DND-41 (cell line): ENCODE results near the gene CXorf38.
A peak's percentile ranks its signal among the peaks of the same experiment; 100 is the strongest.

Experiments used
- ATAC-seq: fragments of 200-7000 bp; cut with Tn5 transposase; 3 replicates; pipeline ENCODE4 v1.9.1; 2021; ENCODE audit warnings: low read depth; ENCODE audit not compliant: insufficient read depth
- DNase-seq: peaks from one replicate; pipeline ENCODE4 v3.0.0-alpha.2; 2020
- H2AFZ ChIP-seq: 2 replicates; pipeline ENCODE4 v1.6.0; 2012; ENCODE audit warnings: low read depth, low read length
- H3K27ac ChIP-seq: 2 replicates; pipeline ENCODE4 v1.5.1; 2012; ENCODE audit warnings: low read length, inconsistent platforms
- H3K27me3 ChIP-seq: fragments of 200-600 bp; sonication (generic); 2 replicates; pipeline ENCODE4 v1.6.0; 2012; ENCODE audit warnings: low read length, mild to moderate bottlenecking, inconsistent platforms; ENCODE audit not compliant: insufficient read depth, poor library complexity
- H3K36me3 ChIP-seq: 2 replicates; pipeline ENCODE4 v1.5.1; 2012; ENCODE audit warnings: low read length, inconsistent platforms; ENCODE audit not compliant: insufficient read depth
- H3K4me1 ChIP-seq: 2 replicates; pipeline ENCODE4 v1.5.1; 2012; ENCODE audit warnings: mild to moderate bottlenecking, low read length; ENCODE audit not compliant: insufficient read depth
- H3K4me2 ChIP-seq: 2 replicates; pipeline ENCODE4 v1.6.0; 2012; ENCODE audit warnings: mild to moderate bottlenecking, moderate library complexity, low read length, inconsistent platforms; ENCODE audit not compliant: insufficient read depth
- H3K4me3 ChIP-seq, 2 experiments: fragments of 200-600 bp in 1 of 2; shearing (Covaris generic) in 1 of 2; 2 replicates each; pipeline ENCODE4 v1.5.1; 2012 to 2016; ENCODE audit warnings: inconsistent platforms in 2 of 2, low read length in 2 of 2, mild to moderate bottlenecking in 2 of 2, low read depth in 1 of 2, moderate library complexity in 1 of 2
- H3K79me2 ChIP-seq: 2 replicates; pipeline ENCODE4 v1.6.0; 2012; ENCODE audit warnings: low read length, inconsistent platforms; ENCODE audit not compliant: insufficient read depth
- H3K9ac ChIP-seq: 2 replicates; pipeline ENCODE4 v1.6.0; 2012; ENCODE audit warnings: low read depth, mild to moderate bottlenecking, inconsistent platforms, low read length, moderate library complexity
- H3K9me3 ChIP-seq: 2 replicates; pipeline ENCODE4 v1.5.1; 2012; ENCODE audit warnings: low read length, moderate library complexity, mild to moderate bottlenecking, inconsistent platforms; ENCODE audit not compliant: insufficient read depth, severe bottlenecking
- H4K20me1 ChIP-seq: 2 replicates; pipeline ENCODE4 v1.6.0; 2012; ENCODE audit warnings: low read length; ENCODE audit not compliant: insufficient read depth
- EZH2 ChIP-seq: IDR thresholded peaks from 3 replicates; pipeline ENCODE4 v1.6.1; 2012; ENCODE audit warnings: borderline replicate concordance, low read depth, mild to moderate bottlenecking, moderate library complexity, low read length, inconsistent platforms; ENCODE audit not compliant: severe bottlenecking
- TF ChIP-seq, protein P1 (sequence below): IDR thresholded peaks from 2 replicates; pipeline ENCODE4 v1.5.1; 2012; ENCODE audit warnings: borderline replicate concordance, low read length, moderate library complexity, mild to moderate bottlenecking; ENCODE audit not compliant: poor library complexity, severe bottlenecking; ENCODE audit errors: extremely low read depth

CXorf38 gene

DNA sequence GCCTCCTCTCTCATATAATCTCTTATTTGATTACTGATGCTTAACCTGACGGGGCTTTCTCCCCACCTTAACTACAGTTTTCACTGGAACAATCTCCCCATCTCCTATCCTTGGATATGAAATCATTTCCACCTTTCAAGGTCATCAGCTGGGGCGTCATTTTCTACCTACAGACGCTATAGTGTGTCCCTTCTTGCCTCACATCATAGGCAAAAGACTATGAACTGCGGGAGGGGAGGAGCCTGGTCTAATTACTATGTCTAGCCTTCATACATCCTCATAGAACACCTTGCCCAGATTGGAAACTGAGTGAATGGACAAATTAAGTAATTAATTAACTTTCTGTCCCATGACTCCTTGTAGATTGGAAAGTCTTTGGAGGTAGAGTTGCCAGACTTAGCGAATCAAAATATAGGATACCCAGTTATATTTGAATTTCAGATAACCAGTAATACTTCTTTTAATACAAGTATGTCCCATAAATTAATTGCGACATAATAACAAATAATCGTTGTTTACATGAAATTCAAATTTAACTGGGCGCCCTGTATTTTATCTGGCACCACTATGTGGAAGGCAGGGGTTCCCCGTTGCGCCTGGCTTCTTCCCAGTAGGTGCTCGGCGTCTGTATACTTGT is 67.3 kb downstream of the CXorf38 start:
- ATAC-seq (no peak), DNase-seq (no peak)
- Histone ChIP-seq H3K27ac (peak overlapping the region; percentile 76), H3K27me3 (no peaks in the 10 kb centered on the region), H3K9me3 (no peaks in the 10 kb centered on the region), H3K9ac (peak overlapping the region; percentile 70), H3K36me3 (no peaks in the 10 kb centered on the region), H3K79me2 (peaks cover 30% of the 10 kb centered on the region), H2AFZ (peak overlapping the region; percentile 95), H4K20me1 (no peaks in the 10 kb centered on the region), H3K4me3 (peak overlapping the region; percentile 64 to 95; a peak in 3 of 4 replicates), H3K4me1 (peaks cover 25% of the 10 kb centered on the region), H3K4me2 (peak overlapping the region; percentile 73)
- no peak for TF ChIP-seq EZH2
- TF ChIP-seq, protein P1, sequence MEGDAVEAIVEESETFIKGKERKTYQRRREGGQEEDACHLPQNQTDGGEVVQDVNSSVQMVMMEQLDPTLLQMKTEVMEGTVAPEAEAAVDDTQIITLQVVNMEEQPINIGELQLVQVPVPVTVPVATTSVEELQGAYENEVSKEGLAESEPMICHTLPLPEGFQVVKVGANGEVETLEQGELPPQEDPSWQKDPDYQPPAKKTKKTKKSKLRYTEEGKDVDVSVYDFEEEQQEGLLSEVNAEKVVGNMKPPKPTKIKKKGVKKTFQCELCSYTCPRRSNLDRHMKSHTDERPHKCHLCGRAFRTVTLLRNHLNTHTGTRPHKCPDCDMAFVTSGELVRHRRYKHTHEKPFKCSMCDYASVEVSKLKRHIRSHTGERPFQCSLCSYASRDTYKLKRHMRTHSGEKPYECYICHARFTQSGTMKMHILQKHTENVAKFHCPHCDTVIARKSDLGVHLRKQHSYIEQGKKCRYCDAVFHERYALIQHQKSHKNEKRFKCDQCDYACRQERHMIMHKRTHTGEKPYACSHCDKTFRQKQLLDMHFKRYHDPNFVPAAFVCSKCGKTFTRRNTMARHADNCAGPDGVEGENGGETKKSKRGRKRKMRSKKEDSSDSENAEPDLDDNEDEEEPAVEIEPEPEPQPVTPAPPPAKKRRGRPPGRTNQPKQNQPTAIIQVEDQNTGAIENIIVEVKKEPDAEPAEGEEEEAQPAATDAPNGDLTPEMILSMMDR = no peak

DNA sequence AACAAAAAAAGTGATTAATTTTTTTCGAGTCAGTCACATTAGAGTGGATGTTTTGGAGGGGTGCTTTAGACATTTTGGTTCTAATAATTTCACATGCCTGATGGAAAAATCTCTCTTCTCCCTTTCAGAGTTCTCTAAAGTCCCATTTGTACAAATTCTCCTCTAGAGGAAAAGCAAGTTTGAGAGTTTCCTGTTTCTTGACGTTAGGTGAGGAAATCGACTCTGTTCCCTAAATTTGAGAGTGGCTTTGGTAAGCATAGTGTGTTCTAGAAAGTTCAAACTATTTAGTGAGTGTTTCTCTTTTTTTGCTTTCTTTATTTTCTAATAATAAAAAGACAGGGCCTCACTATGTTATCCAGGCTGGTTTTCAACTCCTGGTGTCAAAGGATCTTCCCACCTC is 68.2 kb downstream of the CXorf38 start:
- H3K4me1 ChIP-seq = peaks cover 25% of the 10 kb centered on the region
- H3K4me2 ChIP-seq = no peak overlapping the region
- H4K20me1 ChIP-seq = no peaks in the 10 kb centered on the region
- H3K9ac ChIP-seq = no peak overlapping the region
- no peaks in the 10 kb centered on the region for H3K9me3 ChIP-seq
- H3K4me3 ChIP-seq = no peak overlapping the region
- DNase-seq (no peak), ATAC-seq (no peak)
- H3K36me3 ChIP-seq = no peaks in the 10 kb centered on the region
- TF ChIP-seq, protein P1 = no peak
- TF ChIP-seq EZH2 = no peak
- H3K27ac ChIP-seq = no peak overlapping the region
- no peak overlapping the region for H2AFZ ChIP-seq
- H3K27me3 ChIP-seq = no peaks in the 10 kb centered on the region
- peaks cover 30% of the 10 kb centered on the region for H3K79me2 ChIP-seq

GRCh38 chrX:40578039-40578695 is 69.2 kb downstream of the CXorf38 start:
- H2AFZ ChIP-seq = no peak overlapping the region
- ATAC-seq = no peak

More at GRCh38 chrX:40578039-40578695, 69.2 kb downstream of the CXorf38 start:
- H3K9ac ChIP-seq = no peak overlapping the region
- no peak overlapping the region for H3K4me2 ChIP-seq
- H3K4me3 ChIP-seq = no peak overlapping the region
- DNase-seq = no peak
- H3K9me3 ChIP-seq = no peaks in the 10 kb centered on the region
- H3K36me3 ChIP-seq = no peaks in the 10 kb centered on the region
- H3K79me2 ChIP-seq = peaks cover 21% of the 10 kb centered on the region
- peaks cover 23% of the 10 kb centered on the region for H3K4me1 ChIP-seq
- H3K27ac ChIP-seq = no peak overlapping the region
- H4K20me1 ChIP-seq = no peaks in the 10 kb centered on the region
- no peak for TF ChIP-seq EZH2
- TF ChIP-seq, protein P1 = no peak
- H3K27me3 ChIP-seq = no peaks in the 10 kb centered on the region
